Spleen (tissue), 7 donors: Measurements from ENCODE around the gene SLC16A3.

ENCODE experiments used
- CTCF ChIP-seq, 11 experiments: fragments of 200-600 bp in 7 of 11; fragments of 450-650 bp in 4 of 11; sonication (generic) in 4 of 11; IDR thresholded peaks in 8 of 11; conservative IDR thresholded peaks in 3 of 11; 1 replicate in 7 of 11; 2 replicates in 4 of 11; pipeline versions ENCODE4 v1.4.0 to v1.8.0; 2016 to 2021; ENCODE audit warnings: antibody characterized with exemption in 11 of 11, inconsistent platforms in 4 of 11, mild to moderate bottlenecking in 1 of 11
- POLR2A ChIP-seq, 3 donors: fragments of 450-650 bp; IDR thresholded peaks; one replicate each; pipeline ENCODE4 v1.5.1; 2017; ENCODE audit warnings: antibody characterized with exemption in 3 of 3, mild to moderate bottlenecking in 1 of 3
- POLR2AphosphoS5 ChIP-seq, 3 donors: sonication (generic); formaldehyde crosslinking; IDR thresholded peaks; one replicate each; pipeline ENCODE4 v1.5.1; 2017; ENCODE audit warnings: antibody characterized with exemption in 3 of 3
- donor health status: DM: no; HTN: no; CAD: no; lungs with moderate emphysema.
- donor health status: DM: no; HTN: no; CAD: no.
- donor health status: DM: no; HTN: no; CAD: no.

- TF ChIP-seq POLR2AphosphoS5 (IDR thresholded peaks at IDR 0.05), result peak; percentile 33 to 51 (median 46)
- no peak for TF ChIP-seq POLR2A (IDR thresholded peaks at IDR 0.05)
- no peak for TF ChIP-seq CTCF (IDR thresholded peaks at IDR 0.05 in 8 of 11, conservative IDR thresholded peaks at IDR 0.05 in 3 of 11)
These were observed 17.7 kb downstream of the SLC16A3 start for GRCh38 chr17:82246365-82247181.
